Measurements from ENCODE around the gene MEIOB.
"Not testable (repeated sequence)": the region's sequence is repeated elsewhere in the genome, so short reads cannot be mapped to it uniquely, and the experiment has no call there.

Gene MEIOB

DNA sequence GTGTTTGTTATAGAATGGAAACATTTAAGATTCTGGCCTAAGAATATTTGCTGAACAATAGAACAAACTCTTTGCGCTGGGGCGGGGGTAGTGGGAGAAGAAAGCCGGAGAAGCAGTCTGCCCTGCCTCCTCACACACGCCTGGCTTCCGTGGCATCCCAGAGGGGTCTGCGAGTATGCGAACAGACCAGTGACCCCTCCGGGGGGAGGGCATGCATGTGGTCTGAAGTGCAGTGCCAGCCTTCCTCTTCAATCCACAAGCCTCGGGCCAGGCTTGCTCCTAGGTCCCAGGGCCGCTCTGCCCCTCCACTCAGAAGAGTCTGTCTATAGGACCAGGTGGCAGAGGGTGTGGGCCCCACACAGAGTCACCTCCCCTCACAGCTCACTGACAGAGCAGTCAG lies 64.3 kb downstream of the MEIOB start:
- DNase-seq, result no peak

DNA sequence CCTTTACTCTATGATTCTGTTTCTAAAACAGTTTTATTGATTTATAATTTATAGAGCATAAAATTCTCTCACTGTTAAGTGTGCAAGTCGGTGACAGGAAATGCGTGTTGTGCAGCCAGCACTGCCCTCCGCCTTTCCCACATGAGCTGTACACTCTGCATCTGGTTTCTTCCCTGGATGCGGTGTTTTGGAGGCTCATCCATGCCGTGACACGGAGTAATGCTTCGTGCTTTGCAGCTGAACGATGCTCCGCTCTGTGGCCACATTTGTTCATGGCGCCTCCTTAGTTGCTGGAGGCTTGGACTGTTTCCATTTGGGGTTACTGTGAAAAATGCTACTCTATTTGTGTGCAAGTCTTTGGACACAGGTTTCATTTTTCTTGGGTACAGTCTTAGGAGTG lies 71.3 kb downstream of the MEIOB start:
- no peak for DNase-seq

DNA sequence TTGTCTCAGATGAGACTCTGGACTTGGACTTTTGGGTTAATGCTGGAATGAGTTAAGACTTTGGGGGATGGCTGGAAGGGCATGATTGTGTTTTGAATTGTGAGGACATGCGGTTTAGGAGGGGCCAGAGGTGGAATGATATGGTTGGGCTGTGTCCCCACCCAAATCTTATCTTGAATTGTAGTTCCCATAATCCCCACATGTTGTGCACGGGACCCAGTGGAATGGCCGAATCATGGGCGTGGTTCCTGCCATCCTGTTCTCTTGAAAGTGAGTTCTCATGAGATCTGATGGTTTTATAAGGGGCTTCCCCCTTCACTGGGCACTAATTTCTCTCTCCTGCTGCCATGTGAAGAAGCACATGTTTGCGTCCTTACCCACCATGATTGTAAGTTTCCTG lies 72.7 kb downstream of the MEIOB start:
- not testable (repeated sequence) for DNase-seq

DNA sequence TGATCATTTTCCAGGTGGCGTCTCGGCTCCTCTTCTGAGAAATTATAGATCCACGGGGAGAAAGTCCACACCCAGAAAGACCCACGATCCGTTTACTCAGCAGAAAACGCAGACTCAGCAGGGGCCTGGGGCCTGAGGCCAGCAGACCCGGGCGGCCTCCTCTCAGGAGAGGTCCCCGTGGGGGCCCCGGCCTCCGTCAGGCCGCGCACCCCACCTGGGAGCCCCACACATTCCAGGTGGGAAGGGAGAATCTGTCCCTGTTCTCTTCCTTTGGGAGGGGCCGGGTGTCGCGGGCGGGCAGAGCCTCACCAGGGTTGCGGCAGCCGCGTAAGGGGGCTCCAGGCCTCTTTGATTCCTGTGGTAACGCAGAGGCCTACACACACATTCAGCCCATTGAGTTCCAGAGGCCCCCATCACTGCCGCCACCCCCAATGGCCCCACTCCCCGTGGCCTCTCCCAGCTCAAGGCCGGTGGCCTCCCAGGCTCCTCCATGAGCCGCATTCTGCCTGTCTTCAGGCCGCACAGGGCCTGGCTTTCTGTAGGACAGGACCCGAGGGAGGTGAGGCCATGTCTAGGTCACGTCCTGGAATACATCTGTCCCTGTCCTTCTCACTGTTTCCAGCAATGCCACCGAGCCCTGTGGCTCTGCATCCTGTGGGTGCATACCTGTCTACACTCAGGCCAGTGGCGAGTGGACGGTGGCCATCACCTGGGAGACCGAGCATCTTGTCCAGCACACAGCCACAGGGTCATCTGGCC lies 76.9 kb downstream of the MEIOB start:
- DNase-seq, result no peak

DNA sequence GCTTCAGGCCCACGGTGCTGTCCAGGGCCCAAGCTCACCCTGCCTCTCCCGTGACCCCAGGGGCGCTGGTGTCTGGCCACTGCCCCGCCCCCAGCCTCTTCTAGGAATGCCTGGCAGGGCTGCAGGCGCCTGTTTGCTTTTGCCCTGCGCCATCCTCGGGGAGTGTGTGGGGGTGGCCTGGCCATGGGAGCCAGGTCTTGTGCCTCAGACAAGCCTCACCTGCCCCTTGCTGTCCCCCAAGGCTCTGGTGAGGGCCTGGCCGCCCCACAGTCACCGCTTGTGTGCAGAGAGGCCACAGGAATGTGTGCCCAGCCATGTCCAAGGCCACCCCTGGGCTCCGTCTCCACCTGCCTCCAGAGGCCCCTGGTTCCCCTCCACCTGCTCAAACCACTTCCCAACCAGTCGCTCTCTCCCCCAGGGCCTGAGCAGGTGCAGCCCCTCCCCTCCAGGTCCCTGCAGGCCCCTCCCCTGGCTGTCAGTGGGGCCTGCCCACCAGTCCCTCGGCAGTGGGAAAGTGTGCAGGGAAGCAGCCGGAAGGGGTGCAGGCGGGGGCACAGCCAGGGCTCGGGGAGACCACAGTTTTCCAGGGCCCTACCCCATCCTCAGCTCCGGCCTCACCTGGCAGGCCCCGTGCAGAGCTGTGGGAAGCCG lies 77.6 kb downstream of the MEIOB start:
- no peak for DNase-seq

DNA sequence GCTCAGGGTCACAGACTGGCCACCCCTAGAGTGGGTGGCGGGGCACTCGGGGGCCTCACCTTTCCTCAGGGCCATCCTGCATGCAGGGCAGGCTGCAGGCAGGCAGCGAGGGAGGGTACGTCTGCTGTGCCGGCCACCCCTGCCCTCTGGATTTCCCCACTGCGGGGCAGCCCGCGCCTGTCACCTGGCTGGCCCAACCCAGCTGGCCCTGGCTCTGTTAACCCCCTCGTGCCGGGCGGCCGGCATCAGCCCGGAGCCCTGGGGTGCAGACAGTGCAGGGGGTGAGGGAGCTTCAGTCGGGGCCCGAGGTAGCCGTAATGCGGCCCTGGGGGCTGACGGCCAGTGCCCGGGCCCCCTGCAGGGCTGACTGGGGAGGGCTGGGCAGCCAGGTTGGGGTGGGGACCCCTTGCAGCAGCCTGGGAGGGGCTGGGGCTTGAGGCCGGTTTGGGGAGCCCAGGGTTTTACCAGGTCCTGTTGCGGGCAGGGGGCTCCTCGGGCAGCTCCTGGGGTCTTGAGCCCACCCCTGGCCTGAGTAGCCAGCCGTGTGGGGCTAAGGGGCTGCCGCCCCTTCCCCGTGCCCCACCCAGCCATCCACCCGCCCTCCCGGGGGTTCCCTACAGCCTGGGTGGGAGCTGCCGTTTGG lies 78.3 kb downstream of the MEIOB start, which contains the start of gene IGFALS:
IGFALS (minus strand) TSS at position 128 of the 643 bp plus-strand sequence; CDS start at position 75, 53 bp downstream.
- DNase-seq, result no peak

DNA sequence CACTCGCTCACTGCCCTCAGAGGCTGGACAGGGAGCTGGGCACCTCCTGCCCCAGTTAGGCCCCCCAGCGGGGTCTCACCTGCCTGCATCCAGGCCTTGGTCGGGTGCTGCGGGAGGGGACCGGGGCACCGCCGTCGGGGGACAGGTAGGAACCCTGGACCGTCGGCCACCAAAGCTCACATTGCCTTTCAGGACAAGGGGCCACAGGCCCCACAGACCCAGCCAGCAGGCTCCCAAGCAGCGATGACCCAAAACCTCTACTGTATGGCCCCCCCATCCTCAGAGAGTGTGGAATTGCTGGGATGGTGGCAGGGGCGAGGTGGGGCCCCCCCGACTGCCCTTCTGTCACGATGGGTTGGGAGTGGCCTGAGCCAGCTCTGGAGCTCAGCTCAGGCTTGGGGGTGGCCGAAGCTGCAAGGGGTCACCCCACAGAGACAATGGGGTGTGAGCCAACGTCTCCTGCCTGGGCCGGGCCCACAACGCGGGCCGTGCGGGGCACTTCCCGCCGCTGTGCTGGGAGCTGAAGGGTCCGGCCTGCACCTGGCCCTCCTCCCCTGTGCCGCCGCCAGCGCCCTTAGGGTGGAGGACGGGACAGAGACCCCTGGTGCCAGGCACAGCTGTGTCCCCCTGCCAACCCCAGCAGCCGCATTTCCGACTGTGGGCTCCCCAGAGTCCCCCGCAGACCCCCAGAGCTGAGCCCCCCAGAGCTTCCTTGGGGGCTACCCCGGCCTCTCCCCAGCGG lies 79.0 kb downstream of the MEIOB start:
- no peak for DNase-seq

DNA sequence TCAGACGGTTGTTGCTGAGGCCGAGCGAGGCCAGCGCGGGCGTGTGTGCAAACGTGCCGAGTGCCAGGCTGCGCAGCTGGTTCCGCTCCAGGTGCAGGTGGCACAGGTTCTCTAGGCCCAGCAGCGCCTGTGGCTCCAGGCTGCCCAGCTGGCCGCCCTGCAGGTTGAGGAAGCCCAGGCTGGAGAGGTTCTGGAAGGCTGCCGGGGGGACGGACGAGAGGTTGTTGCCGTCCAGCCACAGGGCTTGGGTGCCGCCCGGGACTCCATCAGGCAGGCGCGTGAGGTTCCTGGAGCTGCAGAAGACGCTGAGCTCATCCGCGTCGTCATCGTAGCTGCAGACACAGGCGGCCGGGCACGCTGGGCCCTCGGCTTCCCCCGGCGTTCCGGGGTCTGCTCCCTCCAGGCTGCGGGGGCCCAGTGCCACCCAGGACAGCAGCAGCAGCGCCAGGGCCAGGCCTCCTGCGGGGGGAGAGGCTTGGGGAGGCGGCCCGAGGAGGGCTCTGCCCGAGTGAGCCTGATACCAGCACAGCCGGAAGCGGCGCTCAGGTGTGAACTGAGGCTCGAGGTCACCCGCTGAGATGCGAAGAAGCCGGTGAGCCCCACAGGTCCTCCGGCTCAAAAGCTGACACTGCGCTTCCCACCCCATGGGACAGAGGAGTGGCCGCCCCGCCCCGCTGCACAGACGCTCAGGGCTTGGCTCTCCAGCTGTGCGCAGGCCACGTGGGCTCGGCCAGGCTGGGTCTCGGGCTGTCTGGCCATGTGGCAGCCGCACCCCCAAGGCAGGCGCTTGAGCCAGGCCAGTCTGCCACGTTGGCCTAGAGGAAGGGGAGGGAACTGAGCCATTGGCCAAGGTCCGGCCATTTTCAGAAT lies 79.8 kb downstream of the MEIOB start:
- DNase-seq, result no peak

DNA sequence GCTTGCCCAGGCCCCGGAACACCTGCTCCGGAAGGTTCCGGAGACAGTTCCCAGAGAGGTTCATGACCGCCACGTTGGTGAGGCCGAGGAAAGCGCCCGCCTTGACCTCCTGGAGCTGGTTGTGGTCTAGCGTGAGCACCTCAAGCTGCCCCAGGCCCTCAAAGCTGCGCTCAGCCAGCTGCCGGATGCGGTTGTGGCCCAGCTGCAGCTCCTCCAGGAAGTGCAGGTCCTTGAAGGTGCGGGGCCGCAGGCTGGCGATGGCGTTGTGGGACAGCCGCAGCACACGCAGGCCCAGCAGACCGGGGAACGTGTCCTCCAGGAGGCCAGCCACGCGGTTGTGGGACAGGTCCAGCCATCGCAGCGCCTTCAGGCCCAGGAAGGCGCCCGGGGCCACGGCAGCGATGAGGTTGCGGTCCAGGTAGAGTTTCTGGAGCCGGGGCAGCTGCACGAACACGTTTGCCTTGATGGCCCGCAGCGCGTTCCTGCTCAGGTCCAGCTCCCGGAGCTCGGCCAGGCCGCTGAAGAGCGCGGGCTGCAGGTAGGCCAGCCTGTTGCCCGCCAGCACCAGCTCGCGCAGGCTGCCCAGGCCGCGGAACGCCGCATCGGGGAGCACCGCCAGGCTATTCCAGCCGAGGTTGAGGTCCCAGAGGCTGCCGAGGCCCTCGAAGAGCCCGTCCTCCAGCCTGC lies 80.6 kb downstream of the MEIOB start:
- no peak for DNase-seq

DNA sequence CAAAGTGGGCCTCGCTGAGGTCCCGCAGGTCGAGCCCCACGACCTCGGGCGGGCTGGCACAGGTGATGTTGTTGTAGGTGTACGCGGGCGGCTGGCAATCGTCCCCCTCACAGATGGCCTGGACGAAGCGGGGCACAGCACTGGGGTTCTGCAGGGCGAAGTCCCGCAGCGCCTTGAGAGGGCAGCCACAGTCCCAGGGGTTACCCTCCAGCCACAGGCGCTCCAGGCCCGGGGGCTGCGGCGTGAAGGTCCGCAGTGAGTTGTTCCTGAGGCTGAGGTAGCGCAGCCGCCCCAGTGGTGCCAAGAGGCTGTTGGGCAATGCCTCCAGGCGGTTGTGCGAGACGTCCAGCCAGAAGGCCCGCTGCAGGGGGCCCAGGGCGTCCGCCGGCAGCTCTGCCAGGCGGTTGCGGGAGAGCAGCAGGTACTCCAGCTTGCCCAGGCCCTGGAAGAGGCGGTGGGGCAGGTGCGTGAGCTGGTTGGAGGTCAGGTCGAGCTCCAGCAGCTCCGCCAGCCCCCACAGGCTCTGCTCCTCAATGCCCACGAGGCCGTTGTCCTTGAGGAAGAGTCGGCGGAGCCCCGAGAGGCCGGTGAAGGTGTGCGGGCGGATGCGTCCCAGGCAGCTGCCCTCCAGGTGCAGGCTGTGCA lies 81.2 kb downstream of the MEIOB start:
- no peak for DNase-seq

DNA sequence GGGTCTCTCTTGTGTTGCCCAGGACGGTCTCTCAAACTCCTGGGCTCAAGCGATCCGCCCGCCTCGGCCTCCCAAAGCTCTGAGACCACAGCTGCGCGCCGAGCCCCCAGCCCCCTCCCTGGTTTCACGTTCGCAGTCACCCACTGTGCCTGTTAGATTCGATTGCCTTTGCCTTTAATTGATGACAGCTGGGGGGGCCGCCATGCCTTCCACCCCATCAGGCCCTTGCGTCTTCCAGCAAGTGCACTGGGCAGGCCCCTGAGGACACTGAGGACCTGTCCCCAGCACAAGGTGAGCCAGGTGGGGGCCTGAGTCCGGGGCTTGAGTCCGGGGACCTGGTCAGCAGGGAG lies 81.7 kb downstream of the MEIOB start:
- DNase-seq, result no peak

DNA sequence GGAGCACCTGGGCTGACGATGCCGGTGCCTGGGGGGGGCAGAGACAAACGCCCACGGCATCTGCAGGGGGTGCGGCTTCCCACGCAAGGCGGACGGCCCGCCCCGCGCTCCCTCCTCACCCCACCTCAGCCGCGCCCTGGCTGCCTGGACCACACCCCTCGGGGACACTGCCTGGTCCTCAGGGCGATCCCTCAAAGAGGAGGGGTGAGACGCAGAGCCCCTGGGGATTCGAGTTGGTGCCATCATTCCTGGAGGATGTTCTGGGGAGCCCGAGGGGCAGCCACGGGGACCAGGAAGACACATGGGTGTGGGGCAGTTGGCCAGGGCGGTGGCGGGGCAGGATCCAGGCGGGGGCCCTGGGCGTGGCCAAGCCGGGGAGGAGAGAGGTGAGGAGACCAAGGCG lies 82.3 kb downstream of the MEIOB start:
- DNase-seq, result no peak

DNA sequence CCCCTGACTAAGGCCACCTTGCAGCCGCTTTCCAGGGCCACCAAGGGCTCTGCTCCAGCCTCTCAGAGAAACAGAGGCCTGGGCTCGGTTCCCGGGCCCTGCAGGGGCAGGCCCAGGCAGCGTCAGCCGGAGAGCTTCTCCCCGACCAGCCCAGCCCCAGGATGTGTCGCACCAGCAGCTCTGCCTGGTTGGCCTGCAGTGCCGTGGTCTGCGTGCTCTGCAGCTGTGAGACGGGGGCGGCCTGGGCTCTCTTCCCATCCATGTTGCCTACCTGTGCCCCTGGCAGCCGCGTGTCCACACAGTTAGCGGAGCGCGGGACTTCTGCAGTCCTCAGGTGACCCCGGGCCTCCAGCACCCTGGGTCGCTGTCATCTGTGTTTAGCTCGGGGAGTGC lies 83.3 kb downstream of the MEIOB start:
- DNase-seq, result no peak

DNA sequence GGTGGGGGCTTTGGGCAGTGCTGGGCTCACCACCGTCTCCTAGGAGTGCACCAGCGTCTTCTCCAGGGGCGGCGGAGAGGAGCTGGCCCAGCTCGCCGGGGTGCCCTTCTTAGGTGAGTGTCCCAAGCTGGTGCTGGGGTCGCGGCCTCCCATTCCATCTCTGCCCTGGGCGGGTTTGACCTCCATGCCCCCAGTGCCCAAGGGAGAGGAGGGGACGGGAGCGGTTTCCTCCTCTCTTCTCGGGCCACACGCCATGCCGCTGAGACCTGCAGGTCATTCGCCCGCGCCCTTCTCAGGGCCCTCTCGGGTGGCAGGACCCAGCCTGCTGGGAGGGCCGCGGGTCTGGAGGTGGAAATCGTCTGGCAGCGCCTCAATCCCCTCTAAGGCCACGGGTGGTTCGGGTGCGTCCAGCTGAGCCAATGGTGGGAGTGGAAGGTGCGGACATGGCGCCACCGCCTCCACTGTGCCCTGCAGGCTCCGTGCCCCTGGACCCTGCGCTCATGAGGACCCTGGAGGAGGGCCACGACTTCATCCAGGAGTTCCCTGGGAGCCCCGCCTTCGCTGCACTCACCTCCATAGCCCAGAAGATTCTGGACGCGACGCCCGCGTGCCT lies 83.8 kb downstream of the MEIOB start:
- DNase-seq, result no peak

DNA sequence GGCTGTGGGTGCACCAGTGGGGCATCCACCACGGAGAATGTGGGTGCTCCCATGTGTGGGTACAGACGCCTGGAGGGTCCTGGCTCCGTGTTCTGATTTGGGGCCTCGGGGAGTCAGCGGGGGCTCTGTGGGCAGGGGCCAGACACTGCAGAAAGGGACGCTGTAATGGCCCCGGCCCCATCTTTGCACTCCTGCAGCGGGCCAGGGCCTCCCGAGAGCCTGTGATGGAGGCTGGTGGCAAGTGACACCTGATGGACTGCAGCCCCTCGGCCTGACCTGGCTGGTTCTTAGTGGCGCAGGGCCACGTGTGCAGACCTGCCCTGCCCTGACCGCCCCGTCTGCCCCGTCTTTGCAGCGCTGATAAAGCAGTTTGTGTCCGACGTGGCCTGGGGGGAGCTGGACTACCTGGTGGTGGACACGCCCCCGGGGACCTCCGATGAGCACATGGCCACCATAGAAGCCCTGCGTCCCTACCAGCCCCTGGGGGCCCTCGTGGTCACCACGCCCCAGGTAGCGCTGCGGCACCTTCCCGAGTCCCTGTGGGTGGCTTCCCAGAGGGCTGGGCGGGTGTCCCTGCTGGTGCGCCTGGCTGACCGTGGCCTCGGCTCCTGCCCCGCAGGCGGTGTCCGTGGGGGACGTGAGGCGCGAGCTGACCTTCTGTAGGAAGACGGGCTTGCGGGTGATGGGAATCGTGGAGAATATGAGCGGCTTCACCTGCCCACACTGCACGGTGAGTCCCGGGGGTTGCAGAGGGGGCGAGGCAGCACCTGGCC lies 84.5 kb downstream of the MEIOB start:
- no peak for DNase-seq

DNA sequence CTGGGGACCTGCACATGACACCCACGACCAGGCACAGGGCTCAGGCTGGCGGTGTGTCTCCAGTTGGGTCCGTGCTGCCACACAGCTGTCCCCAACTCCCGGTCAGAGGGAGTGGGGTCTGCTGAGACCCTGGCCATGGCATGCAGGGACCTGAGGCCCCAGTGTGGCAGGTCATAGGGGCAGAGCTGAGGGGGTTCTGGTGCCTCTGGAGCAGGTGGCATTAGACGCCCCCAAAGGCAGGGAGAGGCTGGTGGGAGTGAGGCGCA lies 85.0 kb downstream of the MEIOB start:
- no peak for DNase-seq

DNA sequence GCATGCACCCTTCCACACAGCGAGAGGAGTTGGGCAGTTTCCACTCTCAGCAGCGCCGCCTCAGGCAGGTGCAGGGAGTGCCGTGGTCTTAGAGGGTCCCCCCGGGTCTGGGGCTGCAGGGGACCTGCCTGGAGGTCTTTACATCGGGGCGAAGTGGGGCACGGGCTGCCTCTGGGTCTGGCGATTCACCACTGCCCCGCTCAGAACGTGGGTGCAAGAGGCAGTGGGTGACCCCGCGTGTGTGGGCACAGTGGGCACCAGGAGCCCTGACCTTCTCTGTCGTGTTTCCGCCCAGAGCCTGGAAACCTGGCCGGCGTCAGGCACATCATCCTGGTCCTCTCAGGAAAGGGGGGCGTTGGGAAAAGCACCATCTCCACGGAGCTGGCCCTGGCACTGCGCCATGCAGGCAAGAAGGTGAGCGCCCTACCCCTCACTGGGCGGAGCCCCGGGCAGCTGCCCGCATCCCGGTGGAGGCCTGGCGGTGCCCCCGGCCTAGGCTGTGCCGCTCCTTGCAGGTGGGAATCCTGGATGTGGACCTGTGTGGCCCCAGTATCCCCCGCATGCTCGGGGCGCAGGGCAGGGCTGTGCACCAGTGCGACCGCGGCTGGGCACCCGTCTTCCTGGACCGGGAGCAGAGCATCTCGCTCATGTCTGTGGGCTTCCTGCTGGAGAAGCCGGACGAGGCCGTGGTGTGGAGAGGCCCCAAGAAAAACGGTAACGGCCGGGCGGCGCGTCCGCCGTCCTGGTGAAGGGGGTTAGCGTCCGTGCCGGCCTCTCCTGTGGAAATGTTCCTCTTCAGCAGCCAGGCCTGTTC lies 85.5 kb downstream of the MEIOB start:
- DNase-seq, result no peak

DNA sequence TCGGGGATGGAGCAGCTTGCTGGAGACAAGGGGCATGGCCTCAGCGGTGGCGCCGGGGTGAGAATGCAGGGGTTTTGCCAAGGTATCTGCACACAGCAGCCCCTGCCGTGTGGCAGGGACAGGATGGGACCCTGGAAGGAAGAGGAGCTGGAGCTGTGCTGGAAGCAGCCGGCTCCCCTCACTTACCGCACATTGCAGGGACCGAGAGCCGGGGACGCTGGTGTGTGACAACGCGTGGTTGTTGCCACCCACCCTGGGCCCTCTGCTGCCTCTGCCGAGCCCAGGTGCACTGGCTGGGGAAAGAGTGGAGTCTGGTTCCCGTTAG lies 86.2 kb downstream of the MEIOB start:
- no peak for DNase-seq

DNA sequence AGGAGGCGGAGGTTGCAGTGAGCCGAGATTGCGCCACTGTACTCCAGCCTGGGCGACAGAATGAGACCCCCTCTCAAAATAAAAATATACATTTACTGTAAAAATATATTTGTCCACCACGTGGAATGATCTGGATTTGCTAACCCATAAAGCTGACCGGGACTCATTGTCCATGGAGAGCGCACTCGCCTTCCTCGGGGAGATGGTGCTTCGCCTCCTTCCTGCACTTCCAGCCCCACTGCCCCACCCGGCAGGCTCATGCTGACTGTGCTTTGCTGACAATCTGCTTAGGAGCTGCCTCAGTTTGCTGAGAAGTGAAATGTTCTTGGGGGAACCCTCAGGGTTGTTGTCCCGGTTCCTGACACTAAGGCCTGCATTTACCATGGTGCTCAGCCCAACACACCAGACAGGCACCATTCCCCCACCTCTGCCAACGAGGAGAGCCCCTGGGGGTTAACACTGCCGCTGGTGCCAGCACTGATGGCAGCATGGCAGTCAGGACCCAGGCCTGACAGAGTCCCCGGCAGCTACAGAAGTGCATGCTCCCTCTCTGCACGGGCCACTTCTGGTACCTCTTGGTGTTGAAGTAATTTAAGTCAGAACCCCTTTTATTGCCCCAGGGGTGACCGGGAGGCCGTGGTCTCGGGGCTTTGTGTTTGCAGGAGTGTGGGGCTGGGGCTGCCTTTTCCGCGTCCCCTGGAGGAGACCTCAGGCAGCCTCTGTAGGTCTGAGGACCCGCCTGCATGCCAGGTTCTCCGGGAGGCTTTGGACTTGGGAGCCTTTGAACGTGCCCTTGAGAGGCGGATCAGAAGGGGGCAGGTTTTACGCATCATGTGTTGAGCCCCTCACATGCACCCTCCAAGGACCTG lies 86.8 kb downstream of the MEIOB start:
- DNase-seq, result no peak

Measured in stimulated activated CD4-positive, alpha-beta T cell treated with anti-CD3 and anti-CD28 coated beads, Interleukin-12 subunit alpha, Interleukin-12 subunit beta, amount 100 ng/mL, for 4 hours (primary cell).